ENCODE data around the gene GPR78. TPM values are rescaled to one million over a fixed set of nuclear protein-coding genes. Genes with fewer than 3 reads are reported as not detected.

GPR78 gene
- total and polyA plus RNA-seq, 2 of the 8 experiments (the other 6 are each of a cell fraction or from before 2014, with no cell fraction given), result 1.0 to 3.0 TPM

GRCh38 chr4:8575457-8575856 lies 4.7 kb upstream of the GPR78 start:
- Histone ChIP-seq H2AK5ac (ENCODE audit: low read depth, low read length) (0 out of 2 replicates have a peak overlapping the region, but pooled peaks have one; percentile 7), H2AFZ (ENCODE audit: low read length) (no peak overlapping the region), H3K27ac (ENCODE audit: low read depth, low read length) (no peak overlapping the region), H3K4me1 (replicated peaks in 1 of 4; ENCODE audit: control insufficient read depth in 3 of 4, insufficient read depth in 4 of 4, low read length in 3 of 4) (peaks cover 0 to 21% (median 7%) of the 10 kb centered on the region in 4 experiments; a peak in 6 of 7 replicates), H3K23ac (ENCODE audit: insufficient read length) (no peak overlapping the region), H3K4me3 (ENCODE audit: extremely low read depth in 1 of 4, insufficient read depth in 2 of 4, low read depth in 3 of 4, low read length in 4 of 4) (no peak overlapping the region), H3K4me2 (ENCODE audit: insufficient read depth in 1 of 2, low read depth in 2 of 2, low read length in 2 of 2) (no peak overlapping the region), H3K4ac (replicated peaks; ENCODE audit: insufficient read length, low read depth, low read length) (no peak overlapping the region), H3K23me2 (ENCODE audit: low read depth, low read length) (peaks cover 9% of the 10 kb centered on the region; the same call in 1 of the 2 replicates), H3K56ac (replicated peaks; ENCODE audit: insufficient read length, low read depth, low read length) (no peak overlapping the region), H2BK5ac (ENCODE audit: low read depth, low read length) (peak overlapping the region; percentile 4; the same call in 1 of the 2 replicates), H2BK20ac (ENCODE audit: low read length) (peak overlapping the region; percentile 4; the same call in 1 of the 2 replicates), H2BK120ac (replicated peaks; ENCODE audit: low read depth, low read length) (no peak overlapping the region), H3K79me2 (ENCODE audit: control insufficient read depth in 1 of 2, insufficient read depth in 2 of 2, low read length in 2 of 2) (no peaks in the 10 kb centered on the region), H4K20me1 (replicated peaks in 1 of 2; ENCODE audit: control insufficient read depth in 1 of 2, insufficient read depth in 2 of 2, low read length in 2 of 2) (peaks cover 0 to 2% of the 10 kb centered on the region in 2 experiments), H4K8ac (ENCODE audit: extremely low read depth, insufficient read depth, low read length) (no peak overlapping the region), H3K79me1 (ENCODE audit: low read depth, low read length) (no peaks in the 10 kb centered on the region), H3K36me3 (ENCODE audit: control insufficient read depth in 2 of 4, insufficient read depth in 4 of 4, low read length in 3 of 4) (no peaks in the 10 kb centered on the region), H3K27me3 (replicated peaks in 1 of 4; ENCODE audit: control insufficient read depth in 3 of 4, extremely low read depth in 1 of 4, insufficient read depth in 3 of 4, low read length in 3 of 4) (no peaks in the 10 kb centered on the region; a peak in 3 of 7 replicates), H3K9me3 (ENCODE audit: insufficient read depth in 2 of 2, low read depth in 1 of 2, low read length in 1 of 2) (no peaks in the 10 kb centered on the region), H2BK12ac (ENCODE audit: low read depth, low read length) (no peak overlapping the region), H3K14ac (ENCODE audit: insufficient read length) (no peak overlapping the region), H3K18ac (ENCODE audit: extremely low read depth, low read length) (no peak overlapping the region; the same call in 1 of the 2 replicates), H2BK15ac (ENCODE audit: low read length) (0 out of 2 replicates have a peak overlapping the region, but pooled peaks have one; percentile 85), H4K5ac (ENCODE audit: insufficient read length, low read depth, low read length) (no peak overlapping the region), H3K9ac (replicated peaks in 1 of 4; ENCODE audit: extremely low read depth in 1 of 4, low read depth in 3 of 4, low read length in 3 of 4) (no peak overlapping the region), H4K91ac (replicated peaks; ENCODE audit: insufficient read length, low read length) (no peak overlapping the region)
- no peak for FAIRE-seq
- no peak for DNase-seq (ENCODE audit: low read depth in 1 of 2, low spot score in 2 of 2)
- WGBS, 2 experiments (ENCODE audit: extremely low coverage in 1 of 2, insufficient coverage in 1 of 2, insufficient read length in 1 of 2, insufficient replicate concordance in 2 of 2, low coverage in 1 of 2, low lambda C conversion rate in 2 of 2, missing lambda C conversion rate in 1 of 2), result 83% methylated on average over 4 of the region's 4 CpGs; no CpG with 5 or more reads in 1 of the 2 experiments
- ChIA-PET POLR2A (ENCODE audit: partially characterized antibody) (interaction anchor here (1.4 to 2.4 kb wide), 3 partner anchors 15 to 34 kb away, joined by 3 to 8 read pairs (median 4); partner anchors contain the start of gene CPZ), CTCF (ENCODE audit: partially characterized antibody) (interaction anchor here (0.6 to 1.1 kb wide), 4 partner anchors 9 to 108 kb away, joined by 3 to 4 read pairs (median 3); no protein-coding TSS in a partner anchor)

All from H1 (cell line).